GM18507 (cell line): Measurements from ENCODE around the gene RPL41.

Experiments used
- DNase-seq: peaks from one replicate; pipeline ENCODE4 v3.0.0; 2011; ENCODE audit warnings: low read depth; ENCODE audit not compliant: insufficient read length; ENCODE audit errors: extremely low spot score
- FAIRE-seq: peaks from 2 replicates; lab custom pipeline; 2011; peaks lifted over from hg19 to GRCh38; lab: Jason Lieb, UNC

Gene RPL41

DNA sequence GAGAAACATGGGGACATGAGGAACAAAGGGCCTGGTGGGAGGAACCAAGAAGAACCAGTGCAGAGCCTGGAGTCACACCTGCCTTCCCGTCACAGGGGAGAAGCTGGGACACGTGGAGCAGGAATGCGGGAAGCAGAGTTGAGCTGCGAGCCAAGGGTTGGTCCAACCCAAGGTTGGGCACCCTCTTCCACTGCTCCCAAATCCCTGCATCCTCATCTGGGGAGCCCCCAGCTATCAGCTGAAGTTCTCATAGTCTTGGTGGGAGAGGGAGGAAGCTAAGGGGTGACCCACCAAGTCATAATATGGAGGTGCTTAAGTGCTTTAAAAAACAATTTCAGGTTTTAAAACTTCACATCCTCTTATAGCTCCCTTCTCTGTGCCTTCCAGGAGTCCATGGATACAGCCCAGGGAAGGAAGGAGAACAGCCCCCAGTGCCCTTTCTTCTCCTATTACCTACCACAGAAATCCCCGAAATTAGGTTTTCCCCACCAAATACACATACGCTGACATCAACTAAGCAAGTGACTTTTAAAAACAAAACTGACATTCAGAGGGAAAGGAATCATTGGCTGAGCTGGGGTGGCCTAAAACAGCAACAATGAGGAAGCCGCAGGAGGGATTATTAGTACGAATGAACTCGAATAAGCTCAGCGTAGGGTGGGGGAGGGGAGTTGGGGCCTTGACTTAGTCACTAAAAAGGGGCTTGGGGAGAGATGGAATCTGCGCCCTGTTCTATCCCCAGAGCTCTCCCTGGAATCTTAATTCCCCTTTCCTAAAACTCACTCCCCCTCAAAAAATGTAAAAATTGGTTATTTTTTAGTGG is 46.2 kb downstream of the RPL41 start:
- DNase-seq = no peak
- FAIRE-seq = no peak

DNA sequence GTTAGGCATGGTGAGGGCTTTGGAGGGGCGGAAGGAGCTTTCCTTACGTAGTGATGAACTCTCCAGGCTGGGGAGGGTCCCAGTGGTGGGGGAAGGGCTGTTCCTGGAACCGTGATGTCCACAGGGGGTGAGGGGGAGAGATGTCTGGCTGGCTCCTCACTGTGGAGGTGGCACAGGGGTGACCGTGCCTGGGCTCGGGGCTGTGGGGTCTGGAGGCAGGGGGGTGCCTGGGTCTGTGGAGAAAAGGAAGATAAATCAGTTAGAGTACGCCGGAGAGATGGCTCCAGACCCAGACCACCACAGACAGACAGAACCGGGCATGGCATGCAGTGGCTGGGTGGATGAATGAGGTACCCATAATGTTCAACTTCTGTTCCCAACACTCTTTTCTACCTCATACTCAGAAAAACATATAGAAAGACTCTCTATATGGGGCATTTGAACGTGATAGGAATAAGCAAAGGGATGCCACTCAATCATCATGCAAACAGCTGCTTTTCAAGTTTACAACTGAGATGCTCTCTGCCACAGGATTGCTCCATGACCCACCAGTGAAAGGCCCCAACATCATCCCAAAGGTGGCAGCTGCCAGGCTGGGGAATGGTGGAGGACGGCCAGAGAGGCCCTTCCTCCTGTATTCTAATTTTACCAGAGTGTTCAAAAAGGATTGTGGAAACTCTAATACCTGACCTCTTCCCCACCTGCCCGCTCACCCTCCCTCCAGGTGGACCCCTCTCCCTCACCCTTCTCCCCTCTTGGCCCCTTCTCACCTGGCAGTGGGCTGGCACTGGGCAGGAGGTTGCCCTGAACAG is 47.3 kb downstream of the RPL41 start:
- DNase-seq = no peak
- FAIRE-seq = no peak

DNA sequence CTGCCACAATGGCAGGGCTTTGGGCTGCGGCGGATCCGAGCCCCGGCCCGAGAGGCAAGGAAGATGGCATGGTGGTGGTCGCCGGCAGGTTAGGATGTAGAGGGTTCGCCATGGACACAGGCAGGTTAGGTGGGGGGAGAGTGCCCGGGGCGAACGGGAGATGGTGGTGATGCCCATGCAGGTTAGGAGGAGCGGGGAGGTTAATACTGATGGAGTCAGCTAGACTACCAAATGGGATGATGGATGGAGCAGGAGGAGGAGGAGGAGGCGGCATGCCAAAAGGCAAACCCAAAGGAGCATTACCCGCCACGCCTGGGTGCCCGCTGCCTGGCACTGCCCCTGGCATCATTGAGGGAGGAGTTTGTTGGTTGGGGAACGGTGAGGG is 47.9 kb downstream of the RPL41 start:
- DNase-seq (no peak), FAIRE-seq (no peak)

DNA sequence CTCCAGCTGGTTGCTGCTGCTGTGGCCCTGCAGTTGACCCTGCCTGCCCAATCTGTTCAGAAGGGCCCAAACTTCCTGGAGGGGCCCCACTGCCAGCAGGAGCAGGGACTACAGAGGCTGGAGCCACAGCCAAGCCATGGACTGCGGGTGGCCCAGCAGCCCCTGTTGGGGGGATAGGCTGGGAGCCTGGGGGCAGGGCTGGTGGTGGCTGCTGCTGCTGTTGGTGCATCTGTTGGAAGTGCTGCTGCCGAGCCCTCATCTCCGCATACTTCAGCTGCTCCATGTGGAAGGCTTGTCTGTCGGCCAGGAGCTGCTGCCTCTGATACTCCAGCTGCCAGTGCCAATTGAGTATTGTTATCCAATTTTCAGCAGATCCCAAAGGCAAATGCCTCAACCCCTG is 48.9 kb downstream of the RPL41 start:
- no peak for DNase-seq
- no peak for FAIRE-seq
